GM19328 (cell line): ENCODE results near the gene GRHPR.
"Not testable (repeated sequence)": the region's sequence is repeated elsewhere in the genome, so short reads cannot be mapped to it uniquely, and the experiment has no call there.

Source experiments
- ATAC-seq: cut with Tn5 transposase; IDR thresholded peaks from one replicate; pipeline ENCODE4 v1.9.1; 2021; ENCODE audit warnings: mild to moderate bottlenecking, moderate library complexity; ENCODE audit not compliant: unreplicated experiment

GRHPR gene

GRCh38 chr9:37420271-37421215 lies 2.0 kb upstream of the GRHPR start:
- ATAC-seq, result no peak

- no peak for ATAC-seq
Observed at GRCh38 chr9:37421914-37422288, 595 bp upstream of the GRHPR start.

GRCh38 chr9:37423508-37423907 lies 1.0 kb downstream of the GRHPR start:
- no peak for ATAC-seq

GRCh38 chr9:37424204-37424685 lies 1.7 kb downstream of the GRHPR start:
- no peak for ATAC-seq

GRCh38 chr9:37424686-37425297 lies 2.3 kb downstream of the GRHPR start:
- ATAC-seq, result no peak

DNA sequence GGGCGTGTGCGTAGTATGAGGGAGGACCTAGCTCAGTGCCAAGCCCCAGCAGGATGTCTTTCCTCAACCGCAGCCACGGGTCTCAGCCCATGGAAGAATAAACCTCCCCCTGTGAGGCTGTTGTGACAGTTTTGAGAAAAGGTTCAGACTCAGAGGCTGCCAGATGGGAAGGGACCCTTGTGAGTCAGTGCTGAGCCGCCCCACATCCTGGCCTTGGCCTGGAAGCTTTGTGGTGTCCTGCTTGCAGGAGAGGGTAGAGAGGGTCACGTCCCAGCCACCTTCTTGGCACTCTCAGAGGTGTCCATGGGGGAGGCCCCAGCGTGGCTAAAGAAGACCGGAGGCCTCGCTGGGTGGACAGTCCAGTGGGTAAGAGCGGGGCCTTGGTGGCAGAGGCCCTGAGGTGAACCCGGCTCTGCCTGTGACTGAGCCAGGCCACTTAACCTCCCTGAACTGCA lies 2.8 kb downstream of the GRHPR start:
- ATAC-seq, result no peak

DNA sequence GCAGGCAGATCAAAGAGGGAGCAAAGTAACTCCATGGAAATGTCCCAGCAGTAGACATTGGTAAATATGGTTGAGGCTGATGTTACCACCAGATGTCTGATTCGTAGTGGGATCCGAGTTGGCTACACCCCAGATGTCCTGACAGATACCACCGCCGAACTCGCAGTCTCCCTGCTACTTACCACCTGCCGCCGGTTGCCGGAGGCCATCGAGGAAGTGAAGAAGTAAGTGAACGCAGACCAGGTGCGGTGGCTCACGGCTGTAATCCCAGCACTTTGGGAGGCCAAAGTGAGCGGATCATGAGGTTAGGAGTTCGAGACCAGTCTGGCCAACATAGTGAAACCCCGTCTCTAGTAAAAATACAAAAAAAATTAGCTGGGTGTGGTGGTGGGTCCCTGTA lies 3.9 kb downstream of the GRHPR start:
- ATAC-seq, result not testable (repeated sequence)

GRCh38 chr9:37426846-37427245 lies 4.3 kb downstream of the GRHPR start:
- no peak for ATAC-seq

- no peak for ATAC-seq
Observed at GRCh38 chr9:37428345-37428744, 5.8 kb downstream of the GRHPR start.

GRCh38 chr9:37429441-37430285 lies 7.2 kb downstream of the GRHPR start:
- ATAC-seq, result no peak

DNA sequence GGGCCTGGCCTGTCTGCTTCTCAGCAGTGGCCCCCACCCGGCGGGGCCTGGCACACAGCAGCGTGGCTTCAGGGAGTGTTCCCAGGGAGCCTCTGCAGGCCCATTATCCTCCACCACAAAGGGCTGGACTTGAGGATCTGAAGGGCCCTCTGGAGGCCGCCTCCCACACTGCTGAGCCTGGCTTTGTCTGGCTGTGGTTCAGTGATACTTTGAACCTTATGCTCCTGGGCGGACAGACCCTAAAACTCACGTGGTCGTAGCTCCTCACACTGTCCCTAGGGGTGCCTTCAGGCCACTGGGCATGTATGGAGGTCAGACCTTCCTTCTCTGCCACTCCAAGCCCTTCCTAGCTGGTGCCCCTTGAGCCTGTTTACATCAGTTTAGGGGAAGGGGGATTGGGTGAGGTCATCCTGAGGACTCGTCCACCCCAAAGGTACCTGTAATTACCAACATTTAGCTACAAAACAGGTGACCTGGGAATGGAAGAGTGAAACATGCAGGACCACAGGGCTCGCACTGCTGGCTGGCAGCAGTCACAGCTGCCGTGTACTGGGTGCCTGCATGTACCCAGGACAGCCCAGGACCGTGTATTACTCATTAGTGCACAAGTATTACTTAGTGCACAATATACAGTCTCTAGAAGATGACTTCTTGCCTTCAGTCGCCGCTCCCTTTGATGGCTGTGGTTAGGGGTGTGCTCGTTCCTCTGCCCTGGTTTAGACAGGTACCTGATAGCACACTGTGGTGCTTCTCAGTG lies 8.5 kb downstream of the GRHPR start:
- ATAC-seq, result no peak

DNA sequence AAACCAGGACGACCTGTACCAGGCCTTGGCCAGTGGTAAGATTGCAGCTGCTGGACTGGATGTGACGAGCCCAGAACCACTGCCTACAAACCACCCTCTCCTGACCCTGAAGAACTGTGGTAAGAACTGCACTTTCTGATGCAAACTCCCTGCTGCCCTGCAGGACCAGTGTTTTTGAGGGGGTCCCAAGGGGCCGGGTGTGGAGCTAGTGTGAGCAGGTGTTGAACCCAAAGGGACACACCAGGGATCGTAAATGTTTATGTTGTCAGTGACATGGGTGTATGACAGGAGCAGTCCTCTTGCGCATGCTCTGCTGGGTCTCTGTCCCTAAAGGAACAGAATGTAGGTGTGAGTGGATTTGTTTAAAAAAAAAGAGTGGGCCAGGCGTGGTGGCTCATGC lies 9.5 kb downstream of the GRHPR start:
- ATAC-seq, result no peak

DNA sequence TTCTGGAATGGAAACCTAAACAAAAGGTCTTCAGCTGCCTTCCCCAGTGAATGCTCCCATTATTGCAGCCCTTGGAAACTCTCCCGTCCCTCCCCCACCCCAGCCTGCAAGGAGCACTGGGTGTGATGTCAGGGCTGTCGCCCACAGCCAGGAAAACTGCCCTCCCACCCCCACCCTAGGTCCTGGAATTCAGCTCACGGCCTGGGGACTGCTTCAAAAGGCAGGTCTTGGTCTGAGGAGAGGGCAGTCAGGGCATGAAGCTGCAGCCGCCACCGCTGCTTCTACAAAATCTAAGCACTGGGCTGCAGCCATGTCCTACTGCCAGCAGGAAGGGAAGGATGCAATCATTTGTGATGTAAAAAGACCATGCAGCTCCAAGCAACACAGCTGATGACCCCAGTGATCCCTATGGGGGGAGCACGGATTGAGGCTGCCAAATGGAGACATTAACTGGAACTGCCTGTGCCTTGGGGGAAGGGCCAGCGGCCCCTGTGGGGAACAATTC lies 11.4 kb downstream of the GRHPR start:
- no peak for ATAC-seq

DNA sequence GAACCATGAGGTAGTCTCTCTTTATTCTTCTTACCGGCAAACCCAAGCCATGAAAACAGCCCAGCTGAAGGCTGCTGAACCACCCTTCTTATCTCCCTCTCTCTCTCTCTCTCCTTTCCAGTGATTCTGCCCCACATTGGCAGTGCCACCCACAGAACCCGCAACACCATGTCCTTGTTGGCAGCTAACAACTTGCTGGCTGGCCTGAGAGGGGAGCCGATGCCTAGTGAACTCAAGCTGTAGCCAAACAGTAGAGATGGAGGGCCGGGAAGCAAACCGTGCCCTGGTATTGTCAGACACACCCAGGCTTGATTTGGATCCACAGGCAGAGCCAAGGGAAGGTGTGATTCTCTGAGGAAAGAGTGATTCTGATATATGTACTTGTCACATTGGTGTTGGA lies 14.0 kb downstream of the GRHPR start:
- no peak for ATAC-seq

- ATAC-seq, result no peak
Observed at GRCh38 chr9:37437010-37437409, 14.5 kb downstream of the GRHPR start.

- ATAC-seq, result no peak
Observed at GRCh38 chr9:37437621-37438020, 15.1 kb downstream of the GRHPR start.

- ATAC-seq, result no peak
Observed at GRCh38 chr9:37438359-37438758, 15.9 kb downstream of the GRHPR start.

- no peak for ATAC-seq
Observed at GRCh38 chr9:37441776-37442370, 19.4 kb downstream of the GRHPR start.

DNA sequence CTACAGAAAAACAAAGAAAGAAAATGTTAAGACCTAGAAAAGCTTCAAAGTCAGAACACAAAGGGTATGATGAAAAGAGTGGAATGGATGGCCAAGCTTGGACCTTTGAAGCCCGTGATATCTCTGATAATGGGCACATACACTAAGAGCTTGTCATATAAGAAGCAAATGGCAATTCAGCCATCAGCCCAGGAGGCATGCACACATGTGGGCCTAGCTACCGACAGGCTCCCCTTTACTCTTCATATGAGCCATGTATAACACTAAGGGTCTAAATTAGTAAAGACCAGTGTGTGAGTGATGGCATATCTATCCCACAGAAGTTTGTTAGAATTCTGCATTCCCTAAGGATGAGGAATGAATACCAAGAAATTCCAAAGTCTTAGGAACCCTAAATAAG lies 20.1 kb downstream of the GRHPR start:
- no peak for ATAC-seq

DNA sequence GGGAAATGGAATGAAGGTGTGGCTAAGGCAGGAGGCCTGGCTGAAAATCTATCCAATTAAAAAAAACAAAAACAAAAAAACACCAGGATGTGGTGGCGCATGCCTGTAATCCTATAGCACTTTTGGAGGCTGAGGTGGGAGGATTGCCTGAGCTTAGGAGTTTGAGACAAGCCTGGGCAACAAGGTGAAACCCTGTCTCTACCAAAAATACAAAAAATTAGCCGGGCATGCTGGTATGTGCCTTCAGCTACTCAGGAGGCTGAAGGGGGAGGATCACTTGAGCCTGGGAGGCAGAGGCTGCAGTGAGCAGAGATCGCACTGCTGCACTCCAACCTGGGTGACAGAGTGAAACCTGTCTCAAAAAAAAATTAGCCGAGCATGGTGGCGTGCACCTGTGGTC lies 21.1 kb downstream of the GRHPR start:
- no peak for ATAC-seq
